Fibroblast of skin of scalp (primary cell): ENCODE data around the gene WIPF1.
"Not testable (repeated sequence)": the region's sequence is repeated elsewhere in the genome, so short reads cannot be mapped to it uniquely, and the experiment has no call there.

Experiments used
- DNase-seq: peaks from one replicate; pipeline ENCODE4 v3.0.0-alpha.2; 2013

Gene WIPF1

GRCh38 chr2:174570318-174570958 lies 27.2 kb downstream of the WIPF1 start:
- DNase-seq: no peak

DNA sequence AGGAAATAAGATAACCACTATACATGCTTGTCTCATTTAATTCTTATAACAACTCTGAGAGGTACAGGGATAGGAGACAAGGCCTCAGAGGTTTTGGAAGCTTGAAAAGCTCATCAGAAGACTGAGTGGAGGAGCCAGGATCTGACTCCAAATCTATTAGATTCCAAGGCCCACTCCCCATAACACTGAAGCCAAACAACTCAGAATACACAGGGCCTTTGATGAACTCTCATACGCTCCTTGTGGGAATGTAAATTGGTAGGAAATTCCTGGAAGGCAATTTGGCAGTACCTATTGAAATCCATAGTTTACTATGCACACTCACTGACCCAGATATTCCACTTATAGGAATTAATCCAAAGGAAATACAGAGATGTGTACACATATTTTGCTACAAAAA lies 27.9 kb downstream of the WIPF1 start:
- no peak for DNase-seq

GRCh38 chr2:174568425-174568824 lies 29.2 kb downstream of the WIPF1 start:
- no peak for DNase-seq

- no peak for DNase-seq
Observed at GRCh38 chr2:174566871-174567270, 30.7 kb downstream of the WIPF1 start.

- no peak for DNase-seq
Observed at GRCh38 chr2:174563530-174564282, 33.9 kb downstream of the WIPF1 start.

GRCh38 chr2:174561972-174562370 lies 35.6 kb downstream of the WIPF1 start:
- DNase-seq: no peak

DNA sequence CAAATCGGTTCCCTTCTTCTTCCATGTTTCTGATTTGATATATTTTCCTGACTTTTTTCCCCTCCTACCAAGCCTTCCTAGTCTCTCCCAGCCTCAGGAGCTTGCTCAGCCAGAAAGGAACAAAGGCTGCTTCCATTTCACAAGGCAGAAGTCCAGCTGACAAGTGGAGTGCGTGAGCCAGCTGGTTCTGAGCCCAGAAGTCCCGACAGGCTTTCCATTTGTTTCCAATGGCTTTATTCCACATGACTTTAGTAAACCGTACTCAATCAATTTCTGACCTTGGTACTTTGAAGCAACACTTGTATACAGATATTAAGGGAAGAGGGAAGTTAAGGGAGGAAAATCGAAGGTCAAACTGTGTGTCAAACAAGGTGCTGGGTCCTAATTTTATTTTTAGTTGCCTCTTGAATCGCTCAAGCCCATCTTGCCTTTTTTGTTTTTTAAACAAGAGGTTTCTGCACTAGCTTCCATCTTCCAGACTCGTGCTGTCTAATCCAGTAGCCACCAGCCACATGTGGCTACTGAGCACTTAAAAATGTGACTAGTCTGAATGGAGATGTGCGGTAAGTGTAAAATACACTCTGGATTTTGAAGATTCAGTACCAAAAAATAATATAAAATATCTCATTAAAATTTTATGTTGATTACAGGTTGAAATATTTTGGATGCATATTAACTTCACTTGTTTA lies 36.2 kb downstream of the WIPF1 start:
- DNase-seq: no peak

DNA sequence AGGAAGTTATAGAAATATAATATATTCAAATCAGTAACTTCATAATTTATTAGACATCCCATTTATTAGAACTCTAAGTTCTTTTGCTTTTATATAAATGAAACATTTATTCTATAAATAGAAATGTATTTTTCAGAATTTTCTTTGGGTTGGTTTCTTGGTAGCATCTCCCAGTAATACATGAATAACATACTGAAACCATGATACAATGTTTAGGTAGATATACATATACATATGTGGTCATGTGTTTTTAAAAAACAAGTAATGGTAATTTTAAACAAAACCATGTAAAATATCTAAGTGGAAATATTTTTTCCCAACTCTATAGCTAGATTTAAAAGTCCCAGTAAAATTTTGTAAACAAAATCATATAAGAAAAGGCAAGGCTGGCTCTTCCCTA lies 36.9 kb downstream of the WIPF1 start:
- DNase-seq: no peak

DNA sequence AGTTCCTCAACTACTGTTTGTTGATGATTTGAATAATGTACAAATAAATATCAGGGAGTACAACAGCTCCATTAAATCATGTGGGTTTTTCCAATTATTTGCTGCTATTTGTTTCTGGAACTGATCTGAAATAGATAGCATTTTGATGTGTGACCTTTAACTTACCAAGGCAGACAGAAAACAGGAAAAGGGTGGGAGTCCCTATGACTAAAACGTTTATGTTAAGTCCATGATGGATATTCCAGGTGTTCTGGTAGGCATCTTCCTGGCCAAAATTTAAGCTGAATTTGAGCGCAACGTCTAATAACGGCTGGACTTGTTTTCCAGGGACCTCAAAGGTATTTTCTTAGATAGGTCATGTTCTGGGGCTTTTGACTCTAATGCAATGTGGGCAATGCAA lies 41.6 kb downstream of the WIPF1 start:
- DNase-seq: no peak

DNA sequence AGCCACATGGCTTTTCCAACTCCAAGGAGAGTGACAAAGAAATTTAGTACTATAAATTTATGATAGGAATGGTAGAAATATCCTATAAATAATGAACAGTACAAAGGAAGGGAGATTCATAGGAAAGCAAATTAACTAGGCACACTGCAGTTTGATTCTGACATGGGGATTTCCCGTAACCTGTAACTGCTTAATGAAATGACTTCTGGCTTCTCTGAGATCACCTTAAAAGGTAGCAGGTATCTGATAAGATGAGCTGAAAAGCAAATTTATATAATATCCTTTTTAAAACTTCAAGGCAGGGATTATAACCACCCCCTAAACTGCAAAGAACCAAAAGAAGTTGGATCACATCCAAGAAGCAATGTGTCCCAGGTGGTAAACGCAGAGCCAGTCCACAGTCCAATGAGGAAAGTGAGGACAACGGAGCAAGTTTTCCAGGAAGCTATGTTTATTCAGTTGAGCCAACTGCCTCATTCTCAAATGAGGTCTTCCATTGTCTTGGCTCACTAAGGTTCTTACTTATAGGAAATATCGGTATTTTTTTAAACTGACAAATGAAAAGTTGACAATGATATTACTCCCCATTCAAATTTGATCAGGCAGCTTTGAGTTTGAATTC lies 43.0 kb downstream of the WIPF1 start:
- no peak for DNase-seq

- DNase-seq: no peak
Observed at GRCh38 chr2:174553811-174554493, 43.7 kb downstream of the WIPF1 start.

DNA sequence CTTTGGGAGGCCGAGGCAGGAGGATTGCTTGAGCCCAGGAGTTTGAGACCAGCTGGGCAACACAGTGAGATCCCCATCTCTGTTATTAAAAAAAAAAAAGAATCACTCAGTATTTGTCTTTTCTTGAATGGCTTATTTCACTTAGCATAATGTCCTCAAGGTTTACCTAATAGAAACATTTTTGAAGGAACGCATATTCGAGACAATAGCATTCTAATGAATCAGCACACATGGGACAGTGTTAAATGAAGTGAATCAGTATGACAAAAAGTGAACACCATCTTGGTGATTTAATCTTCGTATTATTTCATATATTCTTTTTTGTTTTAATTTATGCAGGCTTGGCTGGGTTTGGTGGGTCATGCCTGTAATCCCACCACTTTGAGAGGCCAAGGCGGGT lies 44.7 kb downstream of the WIPF1 start:
- peak; percentile 7 for DNase-seq

- no peak for DNase-seq
Observed at GRCh38 chr2:174551697-174552096, 45.9 kb downstream of the WIPF1 start.

DNA sequence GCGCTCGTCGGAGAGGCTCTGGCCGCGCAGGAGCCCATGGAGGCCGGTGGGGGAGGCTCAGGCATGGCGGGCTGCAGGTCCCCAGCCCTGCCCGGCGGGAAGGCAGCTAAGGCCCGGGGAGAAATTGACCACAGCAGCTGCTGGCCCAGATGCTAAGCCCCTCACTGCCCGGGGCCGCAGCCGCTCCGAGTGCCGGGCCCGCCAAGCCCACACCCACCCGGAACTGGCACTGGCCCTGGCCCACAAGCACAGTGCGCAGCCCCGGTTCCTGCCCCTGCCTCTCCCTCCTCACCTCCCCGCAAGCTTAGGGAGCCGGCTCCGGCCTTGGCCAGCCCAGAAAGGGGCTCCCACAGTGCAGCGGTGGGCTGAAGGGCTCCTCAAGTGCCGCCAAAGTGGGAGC lies 49.0 kb downstream of the WIPF1 start:
- not testable (repeated sequence) for DNase-seq

DNA sequence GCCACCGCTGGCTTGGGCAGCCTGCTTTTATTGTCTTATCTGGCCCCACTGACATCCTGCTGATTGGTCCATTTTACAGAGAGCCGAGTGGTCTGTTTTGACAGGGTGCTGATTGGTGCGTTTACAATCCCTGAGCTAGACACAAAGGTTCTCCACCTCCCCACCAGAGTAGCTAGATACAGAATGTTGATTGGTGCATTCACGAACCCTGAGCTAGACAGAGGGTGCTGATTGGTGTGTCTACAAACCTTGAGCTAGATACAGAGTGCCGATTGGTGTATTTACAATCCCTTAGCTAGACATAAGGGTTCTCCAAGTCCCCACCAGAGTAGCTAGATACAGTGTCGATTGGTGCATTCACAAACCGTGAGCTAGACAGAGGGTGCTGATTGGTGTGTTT lies 49.6 kb downstream of the WIPF1 start:
- DNase-seq: not testable (repeated sequence)

GRCh38 chr2:174546519-174547506 lies 50.8 kb downstream of the WIPF1 start:
- DNase-seq: peak; percentile 57

GRCh38 chr2:174545240-174545639 lies 52.4 kb downstream of the WIPF1 start:
- DNase-seq: no peak

DNA sequence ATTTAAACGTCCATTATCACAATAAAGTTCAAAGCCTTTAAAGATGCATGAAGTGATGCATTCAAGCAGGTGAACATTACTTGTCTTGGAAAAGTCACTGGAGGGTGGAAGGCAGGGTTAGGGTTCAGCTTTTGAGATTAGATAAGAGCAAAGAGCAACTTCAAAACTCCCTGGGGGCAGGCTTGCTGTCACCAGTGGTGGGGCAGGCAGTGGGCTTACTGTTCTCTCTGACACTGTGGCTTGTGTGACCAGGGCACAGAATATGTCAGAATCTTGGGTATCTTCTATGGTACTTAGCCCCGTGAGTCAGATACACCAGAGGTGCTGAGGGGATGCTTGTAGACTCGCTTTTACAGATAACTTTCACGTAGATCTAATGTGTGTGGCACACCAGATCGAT lies 52.8 kb downstream of the WIPF1 start:
- no peak for DNase-seq

DNA sequence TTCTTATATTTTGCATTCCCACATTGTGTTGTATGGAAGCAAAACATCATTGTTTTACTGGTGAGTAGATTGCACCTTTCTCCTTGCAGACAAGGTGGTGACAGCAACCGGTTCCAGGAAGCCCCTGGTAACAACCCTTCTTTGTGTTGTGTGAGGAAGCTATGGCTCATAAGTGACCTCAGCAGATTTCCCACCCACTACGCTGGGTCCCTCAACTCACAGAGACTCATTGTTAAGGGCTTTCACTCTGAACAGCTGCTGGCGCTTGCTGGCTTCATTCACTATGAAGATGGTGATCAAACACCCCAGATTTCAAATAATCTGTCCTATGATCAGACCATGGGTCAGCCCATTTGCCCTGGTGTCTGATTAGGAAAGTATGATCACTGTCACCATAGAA lies 53.4 kb downstream of the WIPF1 start:
- no peak for DNase-seq

GRCh38 chr2:174540893-174541292 lies 56.7 kb downstream of the WIPF1 start:
- DNase-seq: no peak
